Measurements from ENCODE around the gene RALA.
"Not testable (repeated sequence)": the region's sequence is repeated elsewhere in the genome, so short reads cannot be mapped to it uniquely, and the experiment has no call there.

RALA gene

DNA sequence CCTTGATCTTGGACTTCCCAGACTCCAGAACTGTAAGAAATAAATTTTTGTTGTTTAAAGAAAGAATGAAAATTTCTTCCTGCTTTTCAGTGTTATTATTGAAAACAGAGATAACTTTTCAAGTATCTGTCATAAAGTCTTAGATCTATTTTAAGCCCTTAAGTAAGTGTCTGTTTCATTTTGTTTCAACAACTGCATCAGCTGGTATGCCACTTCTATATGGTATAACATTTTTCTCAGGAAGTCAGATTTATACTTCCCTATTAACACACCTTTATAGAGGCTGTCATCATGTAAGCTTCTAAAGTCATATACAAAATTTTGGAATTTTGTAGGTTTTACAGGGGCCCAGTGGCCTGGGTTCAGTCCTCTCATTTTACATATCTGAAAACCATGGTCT is 24.4 kb downstream of the RALA start:
- no peak for DNase-seq (ENCODE audit: low spot score)

GRCh38 chr7:39650676-39651075 is 27.3 kb downstream of the RALA start:
- DNase-seq (ENCODE audit: low spot score), result no peak

GRCh38 chr7:39651265-39651664 is 27.9 kb downstream of the RALA start:
- DNase-seq (ENCODE audit: low spot score), result no peak

DNA sequence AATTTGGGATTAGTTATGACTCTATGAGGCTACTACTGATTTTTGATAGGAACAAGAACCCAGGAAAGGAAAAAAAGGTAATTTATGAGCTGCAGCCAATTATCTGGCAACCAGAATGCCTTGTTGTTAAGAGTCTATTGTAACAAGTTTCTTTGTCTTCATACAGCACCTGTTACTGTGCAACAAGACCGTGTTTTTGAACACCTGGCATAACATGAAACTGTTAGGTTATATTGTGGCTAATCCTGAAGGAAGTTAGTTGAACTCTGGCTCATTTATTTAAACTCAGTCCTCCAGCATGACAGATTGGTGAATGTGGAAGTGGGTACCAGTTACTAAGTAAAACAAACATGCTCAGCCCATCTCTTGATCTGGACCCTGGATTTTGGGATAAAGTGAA is 33.0 kb downstream of the RALA start:
- DNase-seq (ENCODE audit: low spot score), result no peak

- DNase-seq (ENCODE audit: low spot score), result no peak
These were observed 36.1 kb downstream of the RALA start for GRCh38 chr7:39659356-39660013.

DNA sequence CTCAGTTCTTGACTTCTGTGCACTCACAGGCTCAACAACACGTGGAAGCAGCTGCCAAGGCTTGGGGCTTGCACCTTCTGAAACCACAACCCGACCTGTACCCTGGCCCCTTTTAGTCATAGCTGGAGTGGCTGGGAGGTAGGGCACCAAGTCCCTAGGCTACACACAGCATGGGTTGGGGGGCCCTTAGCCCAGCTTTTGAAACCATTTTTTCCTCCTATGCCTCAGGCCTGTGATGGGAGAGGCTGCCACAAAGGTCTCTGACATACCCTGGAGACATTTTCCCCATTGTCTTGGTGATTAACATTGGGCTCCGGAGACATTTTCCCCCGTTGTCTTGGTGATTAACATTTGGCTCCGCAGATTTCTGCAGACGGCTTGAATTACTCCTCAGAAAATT is 38.6 kb downstream of the RALA start:
- no peak for DNase-seq (ENCODE audit: low spot score)

GRCh38 chr7:39663263-39663662 is 39.9 kb downstream of the RALA start:
- no peak for DNase-seq (ENCODE audit: low spot score)

GRCh38 chr7:39664057-39664456 is 40.7 kb downstream of the RALA start:
- DNase-seq (ENCODE audit: low spot score), result no peak

DNA sequence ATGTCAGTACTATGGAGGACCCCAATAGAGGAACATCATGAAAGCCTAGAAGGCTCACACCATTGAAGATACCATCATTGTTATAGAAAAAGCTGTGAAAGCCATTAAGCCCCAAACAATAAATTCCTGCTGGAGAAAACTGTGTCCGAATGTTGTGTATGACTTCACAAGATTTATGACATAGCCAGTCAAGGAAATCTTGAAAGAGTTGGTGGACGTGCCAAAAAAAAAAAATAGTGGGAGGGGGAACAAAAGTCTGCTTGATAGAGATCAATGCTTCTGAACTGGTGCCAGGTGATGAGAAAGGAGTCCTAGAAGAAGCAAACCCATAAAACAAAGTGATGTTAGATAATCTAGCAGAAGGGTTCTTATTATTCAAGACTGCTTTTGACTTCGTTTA is 41.2 kb downstream of the RALA start:
- no peak for DNase-seq (ENCODE audit: low spot score)

DNA sequence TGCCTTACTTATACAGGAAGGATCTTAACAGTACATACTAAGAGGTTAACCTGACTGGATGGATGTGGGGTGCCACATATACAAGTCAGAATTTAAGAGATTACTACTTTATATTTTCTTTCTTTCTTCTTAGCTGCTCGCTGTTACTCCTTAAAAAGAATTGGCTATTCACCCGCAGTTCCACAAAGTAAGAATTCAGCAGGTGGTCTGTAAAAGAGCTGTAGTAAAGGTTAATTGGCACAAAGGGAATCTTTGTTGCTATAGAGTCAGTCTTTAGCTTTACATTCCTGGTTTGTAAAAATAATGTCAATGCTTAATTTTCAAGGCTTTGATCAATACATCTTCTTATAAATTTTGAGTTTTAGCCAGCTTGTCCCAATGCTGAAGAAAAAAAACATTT is 43.2 kb downstream of the RALA start:
- no peak for DNase-seq (ENCODE audit: low spot score)

DNA sequence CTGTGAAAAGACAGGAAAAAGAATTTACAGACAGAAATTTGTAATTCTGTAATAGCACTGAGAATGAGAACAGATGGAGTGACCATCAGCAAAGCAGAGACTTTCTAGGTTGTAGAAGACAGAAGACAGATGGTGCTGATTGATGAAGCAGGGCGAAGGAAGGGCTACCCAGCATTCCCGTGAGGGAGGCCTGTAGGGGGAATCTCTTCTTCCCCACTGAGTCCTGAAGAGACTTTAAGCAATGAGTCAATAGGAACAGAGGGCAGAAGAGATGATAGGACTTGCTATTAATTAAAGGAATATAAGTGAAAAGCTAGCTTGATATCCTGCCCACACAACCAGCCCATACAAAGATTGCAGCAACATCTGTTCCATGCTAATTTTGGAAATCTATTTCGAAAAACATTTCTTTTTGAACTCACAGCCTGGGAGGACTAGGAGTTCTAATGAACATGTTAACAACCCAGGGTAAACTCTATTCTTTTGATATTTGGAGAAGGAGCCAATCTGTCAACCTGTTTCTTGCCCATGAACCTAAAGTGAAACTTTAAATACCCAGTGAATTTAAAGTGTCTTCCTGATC is 44.1 kb downstream of the RALA start:
- no peak for DNase-seq (ENCODE audit: low spot score)

DNA sequence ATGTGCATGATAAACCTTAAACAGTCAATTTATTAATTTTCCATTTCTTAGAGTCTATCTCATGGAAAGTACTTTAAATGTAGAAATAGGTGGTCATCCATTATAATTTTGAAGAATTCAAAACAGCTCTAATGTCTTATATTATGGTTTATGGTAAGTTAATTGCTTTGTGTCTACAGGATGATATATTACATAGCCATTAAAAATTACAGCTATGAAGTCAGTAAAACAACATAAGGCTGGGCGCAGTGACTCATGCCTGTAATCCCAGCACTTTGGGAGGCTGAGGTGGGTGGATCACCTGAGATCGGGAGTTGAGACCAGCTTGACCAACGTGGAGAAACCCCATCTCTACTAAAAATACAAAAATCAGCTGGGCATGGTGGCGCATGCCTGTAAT is 44.9 kb downstream of the RALA start:
- DNase-seq (ENCODE audit: low spot score), result not testable (repeated sequence)

DNA sequence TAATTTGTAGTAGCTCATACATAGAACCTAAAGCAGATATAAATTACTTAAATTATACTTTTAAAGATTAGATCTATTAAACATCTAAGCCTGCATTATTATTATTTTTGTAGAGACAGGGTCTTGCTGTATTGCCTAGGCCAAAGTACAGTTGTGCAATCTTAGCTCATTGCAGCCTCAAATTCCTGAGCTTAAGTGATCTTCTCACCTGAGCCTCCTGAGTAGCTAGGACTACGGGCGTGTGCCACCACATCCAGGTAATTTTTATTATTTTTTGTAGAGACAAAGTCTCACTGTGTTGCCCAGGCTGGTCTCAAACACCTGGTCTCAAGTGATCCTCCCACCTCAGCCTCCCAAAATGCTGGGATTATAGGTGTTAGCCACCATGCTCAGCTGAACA is 46.7 kb downstream of the RALA start:
- no peak for DNase-seq (ENCODE audit: low spot score)

DNA sequence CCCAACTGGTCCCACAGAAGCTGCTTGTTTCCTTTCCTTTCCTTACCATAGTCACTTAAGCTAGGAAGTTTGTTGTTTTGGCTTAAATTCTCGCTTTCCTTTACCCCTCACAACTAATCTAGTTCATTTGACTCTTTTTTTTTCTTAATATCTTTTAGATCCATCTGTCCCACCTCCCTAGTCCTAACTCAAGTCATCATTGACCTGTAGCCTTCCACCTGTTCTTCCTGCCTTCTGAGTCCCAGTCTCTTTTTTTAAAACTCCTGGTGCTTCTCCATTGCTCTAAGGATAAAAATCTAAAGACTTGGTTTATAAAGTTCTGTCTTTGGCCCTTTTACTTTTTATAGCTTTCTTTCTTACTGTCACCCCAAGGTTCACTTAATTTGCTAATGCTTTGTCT is 47.6 kb downstream of the RALA start:
- no peak for DNase-seq (ENCODE audit: low spot score)

GRCh38 chr7:39672176-39672575 is 48.8 kb downstream of the RALA start:
- DNase-seq (ENCODE audit: low spot score), result no peak

GRCh38 chr7:39673868-39674267 is 50.5 kb downstream of the RALA start:
- no peak for DNase-seq (ENCODE audit: low spot score)

- no peak for DNase-seq (ENCODE audit: low spot score)
These were observed 51.0 kb downstream of the RALA start for GRCh38 chr7:39674406-39674805.

GRCh38 chr7:39676346-39676745 is 53.0 kb downstream of the RALA start:
- no peak for DNase-seq (ENCODE audit: low spot score)

DNA sequence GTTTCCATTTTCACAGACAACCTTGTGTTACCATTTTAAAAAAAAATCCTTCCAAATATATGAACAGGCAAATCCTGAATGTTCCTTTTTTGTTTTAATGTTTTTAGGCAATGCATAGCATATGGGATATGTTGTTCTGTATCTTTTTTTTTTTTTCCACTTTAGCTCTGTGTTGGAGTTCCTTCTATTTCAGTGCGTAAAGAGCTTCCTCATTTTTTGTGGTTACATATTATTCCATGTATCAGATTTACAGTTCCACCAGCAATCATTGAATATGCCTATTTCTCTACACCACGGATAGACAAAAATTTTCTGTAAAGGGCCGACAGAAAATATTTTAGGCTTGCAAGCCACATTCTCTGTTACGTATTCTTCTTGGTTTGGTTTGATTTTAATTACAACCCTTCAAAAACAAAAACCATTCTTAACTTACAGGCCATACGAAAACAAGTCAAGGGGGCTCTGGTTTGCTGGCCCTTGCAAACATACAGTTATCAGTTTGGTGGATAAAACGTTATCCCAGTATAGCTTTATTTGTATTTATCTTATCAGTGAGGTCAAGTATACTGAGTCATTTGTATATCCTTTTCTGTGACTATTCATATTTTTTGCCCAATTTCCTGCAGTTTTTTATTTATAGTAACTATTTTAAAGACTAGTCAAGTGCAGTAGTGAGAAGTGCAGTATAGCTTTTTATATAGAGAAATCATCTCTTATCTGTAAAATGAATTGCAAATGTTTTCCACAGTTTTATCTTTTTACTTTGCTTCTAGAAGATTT is 55.7 kb downstream of the RALA start:
- no peak for DNase-seq (ENCODE audit: low spot score)

GRCh38 chr7:39679874-39680273 is 56.5 kb downstream of the RALA start:
- not testable (repeated sequence) for DNase-seq (ENCODE audit: low spot score)

- no peak for DNase-seq (ENCODE audit: low spot score)
These were observed 58.6 kb downstream of the RALA start for GRCh38 chr7:39681887-39682441.

GRCh38 chr7:39683216-39683845 is 60.0 kb downstream of the RALA start:
- DNase-seq (ENCODE audit: low spot score), result no peak
